Liver (tissue), 9 donors: Measurements from ENCODE around the gene FKBP6. TPM values are rescaled to one million over a fixed set of nuclear protein-coding genes. Genes with fewer than 3 reads are reported as not detected.

ENCODE experiments used
- DNase-seq: peaks from one replicate; pipeline ENCODE4 v3.0.0-alpha.2; 2017; ENCODE audit warnings: low spot score
- H3K27ac ChIP-seq, 2 donors: one replicate each; pipeline ENCODE4 v1.7.0; 2013; ENCODE audit warnings: inconsistent platforms in 2 of 2, low read length in 2 of 2, control low read depth in 1 of 2, low read depth in 1 of 2, mild to moderate bottlenecking in 1 of 2
- H3K27me3 ChIP-seq, 4 donors: one replicate each; pipeline versions ENCODE4 v1.6.1 to v1.7.0; 2013; ENCODE audit warnings: low read length in 3 of 4, inconsistent platforms in 1 of 4, mild to moderate bottlenecking in 1 of 4, moderate library complexity in 1 of 4; ENCODE audit not compliant: control insufficient read depth in 4 of 4, insufficient read depth in 4 of 4
- H3K36me3 ChIP-seq, 4 donors: one replicate each; pipeline versions ENCODE4 v1.6.1 to v1.7.0; 2013; ENCODE audit warnings: low read length in 3 of 4, mild to moderate bottlenecking in 3 of 4, low read depth in 1 of 4, moderate library complexity in 1 of 4; ENCODE audit not compliant: control insufficient read depth in 4 of 4, insufficient read depth in 3 of 4
- H3K4me1 ChIP-seq, 4 donors: one replicate each; pipeline versions ENCODE4 v1.6.1 to v1.7.0; 2013; ENCODE audit warnings: low read length in 3 of 4, mild to moderate bottlenecking in 3 of 4, moderate library complexity in 1 of 4; ENCODE audit not compliant: control insufficient read depth in 4 of 4, insufficient read depth in 4 of 4
- H3K4me3 ChIP-seq, 3 donors: one replicate each; pipeline versions ENCODE4 v1.6.1 to v1.7.0; 2013; ENCODE audit warnings: low read length in 3 of 3, control low read depth in 1 of 3, low read depth in 1 of 3, mild to moderate bottlenecking in 1 of 3
- H3K9ac ChIP-seq, 2 donors: one replicate each; pipeline ENCODE4 v1.7.0; 2013; ENCODE audit warnings: low read length in 2 of 2, mild to moderate bottlenecking in 2 of 2, moderate library complexity in 2 of 2, control low read depth in 1 of 2, low read depth in 1 of 2
- H3K9me3 ChIP-seq, 4 donors: one replicate each; pipeline versions ENCODE4 v1.6.1 to v1.7.0; 2013; ENCODE audit warnings: low read length in 3 of 4; ENCODE audit not compliant: control insufficient read depth in 4 of 4
- CTCF ChIP-seq: fragments of 150-350 bp; IDR thresholded peaks from 2 replicates; pipeline ENCODE4 v1.5.1; 2017; ENCODE audit warnings: improper control_type of control experiment, low read depth, low read length; ENCODE audit not compliant: missing input control
- FOXA1 ChIP-seq: IDR thresholded peaks from 2 replicates; pipeline ENCODE4 v1.6.1; 2016; ENCODE audit warnings: antibody characterized with exemption
- FOXA2 ChIP-seq: IDR thresholded peaks from 2 replicates; pipeline ENCODE4 v1.6.1; 2016; ENCODE audit warnings: antibody characterized with exemption
- GABPA ChIP-seq, 2 donors: IDR thresholded peaks in 1 of 2; conservative IDR thresholded peaks in 1 of 2; 2 replicates each; pipeline ENCODE4 v1.6.1; 2016; ENCODE audit warnings: antibody characterized with exemption in 2 of 2, mild to moderate bottlenecking in 1 of 2, moderate library complexity in 1 of 2
- HNF4A ChIP-seq, 2 donors: conservative IDR thresholded peaks; 2 replicates each; pipeline ENCODE4 v1.6.1; 2016; ENCODE audit warnings: antibody characterized with exemption in 2 of 2, mild to moderate bottlenecking in 2 of 2
- HNF4G ChIP-seq: IDR thresholded peaks from 2 replicates; pipeline ENCODE4 v1.6.1; 2016; ENCODE audit warnings: antibody characterized with exemption
- JUND ChIP-seq, 2 donors: IDR thresholded peaks; 2 replicates each; pipeline ENCODE4 v1.6.1; 2016; ENCODE audit warnings: antibody characterized with exemption in 2 of 2
- MAX ChIP-seq: IDR thresholded peaks from 2 replicates; pipeline ENCODE4 v1.6.1; 2016; ENCODE audit warnings: antibody characterized with exemption
- RAD21 ChIP-seq, 2 donors: IDR thresholded peaks; 2 replicates each; pipeline ENCODE4 v1.6.1; 2016; ENCODE audit warnings: antibody characterized with exemption in 2 of 2, mild to moderate bottlenecking in 2 of 2
- SP1 ChIP-seq: IDR thresholded peaks from 2 replicates; pipeline ENCODE4 v1.6.1; 2018; ENCODE audit warnings: antibody characterized with exemption, mild to moderate bottlenecking
- TAF1 ChIP-seq: conservative IDR thresholded peaks from 2 replicates; pipeline ENCODE4 v1.6.1; 2016; ENCODE audit warnings: antibody characterized with exemption, mild to moderate bottlenecking
- YY1 ChIP-seq: IDR thresholded peaks from 2 replicates; pipeline ENCODE4 v1.6.1; 2016; ENCODE audit warnings: antibody characterized with exemption, mild to moderate bottlenecking
- WGBS: extraction: QIAGEN DNeasy Blood & Tissue Kit; methylation state at CpG from one replicate; pipeline ENCODE4 v1.1.7; 2013; 5-methylcytosine and 5-hydroxymethylcytosine counted together
- polyA plus RNA-seq, 2 donors: library from polyadenylated mRNA; stranded (reverse) in 1 of 2; unstranded in 1 of 2; fragments of 200-250 nt in 1 of 2; fragments of >200 nt in 1 of 2; fragmentation: Nextera tagmentation in 1 of 2; extraction: Ambion mirVana in 1 of 2; gene quantifications; one replicate each; pipeline versions ENCODE4 v1.2.1 to v1.2.3, GENCODE V29; 2013 to 2015
- total RNA-seq, 2 donors: library from RNA; depleted of rRNA; stranded (reverse); fragments of >200 nt; gene quantifications; one replicate each; pipeline ENCODE4 v1.2.3, GENCODE V29; 2014
- TF ChIP-seq, protein P1 (sequence below): IDR thresholded peaks from 2 replicates; pipeline ENCODE4 v1.6.1; 2016; ENCODE audit warnings: antibody characterized with exemption, mild to moderate bottlenecking
- TF ChIP-seq, protein P2 (sequence below): IDR thresholded peaks from 2 replicates; pipeline ENCODE4 v1.6.1; 2016; ENCODE audit warnings: antibody characterized with exemption
- donor health status: healthy.
- donor health status: healthy.
- donor health status: healthy.
- donor health status: healthy.
- donor health status: healthy.

Gene FKBP6
- total and polyA plus RNA-seq, 4 donors, result not detected

GRCh38 chr7:73303546-73303945 is 24.4 kb upstream of the FKBP6 start:
- no peak overlapping the region for H3K9ac ChIP-seq

More at GRCh38 chr7:73303546-73303945, 24.4 kb upstream of the FKBP6 start:
- 96% methylated on average over 26 of the region's 26 CpGs for WGBS
- Histone ChIP-seq H3K4me3 (no peak overlapping the region), H3K36me3 (peaks cover 3 to 26% (median 11%) of the 10 kb centered on the region in 4 donors), H3K9me3 (no peaks in the 10 kb centered on the region), H3K4me1 (peaks cover 0 to 7% (median 6%) of the 10 kb centered on the region in 4 donors), H3K27me3 (no peaks in the 10 kb centered on the region), H3K27ac (no peak overlapping the region)
- no peak for DNase-seq
- TF ChIP-seq SP1 (no peak), GABPA (IDR thresholded peaks at IDR 0.05 in 1 of 2, conservative IDR thresholded peaks at IDR 0.05 in 1 of 2) (no peak), CTCF (no peak), JUND (IDR thresholded peaks at IDR 0.05) (no peak), FOXA1 (no peak), FOXA2 (no peak), HNF4G (no peak), YY1 (no peak), RAD21 (IDR thresholded peaks at IDR 0.05) (no peak), HNF4A (conservative IDR thresholded peaks at IDR 0.05) (no peak), TAF1 (no peak), MAX (no peak)
- TF ChIP-seq, protein P1, sequence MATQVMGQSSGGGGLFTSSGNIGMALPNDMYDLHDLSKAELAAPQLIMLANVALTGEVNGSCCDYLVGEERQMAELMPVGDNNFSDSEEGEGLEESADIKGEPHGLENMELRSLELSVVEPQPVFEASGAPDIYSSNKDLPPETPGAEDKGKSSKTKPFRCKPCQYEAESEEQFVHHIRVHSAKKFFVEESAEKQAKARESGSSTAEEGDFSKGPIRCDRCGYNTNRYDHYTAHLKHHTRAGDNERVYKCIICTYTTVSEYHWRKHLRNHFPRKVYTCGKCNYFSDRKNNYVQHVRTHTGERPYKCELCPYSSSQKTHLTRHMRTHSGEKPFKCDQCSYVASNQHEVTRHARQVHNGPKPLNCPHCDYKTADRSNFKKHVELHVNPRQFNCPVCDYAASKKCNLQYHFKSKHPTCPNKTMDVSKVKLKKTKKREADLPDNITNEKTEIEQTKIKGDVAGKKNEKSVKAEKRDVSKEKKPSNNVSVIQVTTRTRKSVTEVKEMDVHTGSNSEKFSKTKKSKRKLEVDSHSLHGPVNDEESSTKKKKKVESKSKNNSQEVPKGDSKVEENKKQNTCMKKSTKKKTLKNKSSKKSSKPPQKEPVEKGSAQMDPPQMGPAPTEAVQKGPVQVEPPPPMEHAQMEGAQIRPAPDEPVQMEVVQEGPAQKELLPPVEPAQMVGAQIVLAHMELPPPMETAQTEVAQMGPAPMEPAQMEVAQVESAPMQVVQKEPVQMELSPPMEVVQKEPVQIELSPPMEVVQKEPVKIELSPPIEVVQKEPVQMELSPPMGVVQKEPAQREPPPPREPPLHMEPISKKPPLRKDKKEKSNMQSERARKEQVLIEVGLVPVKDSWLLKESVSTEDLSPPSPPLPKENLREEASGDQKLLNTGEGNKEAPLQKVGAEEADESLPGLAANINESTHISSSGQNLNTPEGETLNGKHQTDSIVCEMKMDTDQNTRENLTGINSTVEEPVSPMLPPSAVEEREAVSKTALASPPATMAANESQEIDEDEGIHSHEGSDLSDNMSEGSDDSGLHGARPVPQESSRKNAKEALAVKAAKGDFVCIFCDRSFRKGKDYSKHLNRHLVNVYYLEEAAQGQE, result no peak
- TF ChIP-seq, protein P2, sequence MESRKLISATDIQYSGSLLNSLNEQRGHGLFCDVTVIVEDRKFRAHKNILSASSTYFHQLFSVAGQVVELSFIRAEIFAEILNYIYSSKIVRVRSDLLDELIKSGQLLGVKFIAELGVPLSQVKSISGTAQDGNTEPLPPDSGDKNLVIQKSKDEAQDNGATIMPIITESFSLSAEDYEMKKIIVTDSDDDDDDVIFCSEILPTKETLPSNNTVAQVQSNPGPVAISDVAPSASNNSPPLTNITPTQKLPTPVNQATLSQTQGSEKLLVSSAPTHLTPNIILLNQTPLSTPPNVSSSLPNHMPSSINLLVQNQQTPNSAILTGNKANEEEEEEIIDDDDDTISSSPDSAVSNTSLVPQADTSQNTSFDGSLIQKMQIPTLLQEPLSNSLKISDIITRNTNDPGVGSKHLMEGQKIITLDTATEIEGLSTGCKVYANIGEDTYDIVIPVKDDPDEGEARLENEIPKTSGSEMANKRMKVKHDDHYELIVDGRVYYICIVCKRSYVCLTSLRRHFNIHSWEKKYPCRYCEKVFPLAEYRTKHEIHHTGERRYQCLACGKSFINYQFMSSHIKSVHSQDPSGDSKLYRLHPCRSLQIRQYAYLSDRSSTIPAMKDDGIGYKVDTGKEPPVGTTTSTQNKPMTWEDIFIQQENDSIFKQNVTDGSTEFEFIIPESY, result no peak
